ENCODE results near the gene POMGNT2.

The POMGNT2 gene

GRCh38 chr3:43074482-43074881 lies 31.4 kb downstream of the POMGNT2 start:
- TF ChIP-seq, protein P1, sequence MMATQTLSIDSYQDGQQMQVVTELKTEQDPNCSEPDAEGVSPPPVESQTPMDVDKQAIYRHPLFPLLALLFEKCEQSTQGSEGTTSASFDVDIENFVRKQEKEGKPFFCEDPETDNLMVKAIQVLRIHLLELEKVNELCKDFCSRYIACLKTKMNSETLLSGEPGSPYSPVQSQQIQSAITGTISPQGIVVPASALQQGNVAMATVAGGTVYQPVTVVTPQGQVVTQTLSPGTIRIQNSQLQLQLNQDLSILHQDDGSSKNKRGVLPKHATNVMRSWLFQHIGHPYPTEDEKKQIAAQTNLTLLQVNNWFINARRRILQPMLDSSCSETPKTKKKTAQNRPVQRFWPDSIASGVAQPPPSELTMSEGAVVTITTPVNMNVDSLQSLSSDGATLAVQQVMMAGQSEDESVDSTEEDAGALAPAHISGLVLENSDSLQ (IDR thresholded peaks at IDR 0.05), result no peak
- TF ChIP-seq SP1 (IDR thresholded peaks at IDR 0.05), result no peak
- no peak for TF ChIP-seq FOXK2 (IDR thresholded peaks at IDR 0.05)
- TF ChIP-seq ELF4 (IDR thresholded peaks at IDR 0.05), result no peak
- TF ChIP-seq NFRKB (IDR thresholded peaks at IDR 0.05), result no peak
- TF ChIP-seq L3MBTL2 (conservative IDR thresholded peaks at IDR 0.05), result no peak
- TF ChIP-seq TARDBP (IDR thresholded peaks at IDR 0.05), result no peak
- TF ChIP-seq ARNT (IDR thresholded peaks at IDR 0.05), result no peak
- no peak for TF ChIP-seq CTBP1 (IDR thresholded peaks at IDR 0.05; ENCODE audit: borderline replicate concordance)
- no peak for TF ChIP-seq FOXA1 (IDR thresholded peaks at IDR 0.05)
- no peak for TF ChIP-seq ZNF384 (IDR thresholded peaks at IDR 0.05)
- no peak for TF ChIP-seq SUZ12 (IDR thresholded peaks at IDR 0.05)
- TF ChIP-seq FOXM1 (IDR thresholded peaks at IDR 0.05; ENCODE audit: borderline replicate concordance), result no peak
- no peak for TF ChIP-seq LEF1 (IDR thresholded peaks at IDR 0.05; ENCODE audit: borderline replicate concordance)
- no peak for TF ChIP-seq HDGF (IDR thresholded peaks at IDR 0.05; ENCODE audit: borderline replicate concordance)
- POLR2A ChIA-PET, result no interaction called here
- CTCF ChIA-PET, result interaction anchor here (0.7 kb wide), 2 partner anchors 22 to 1860 kb away, joined by 4 read pairs; no protein-coding TSS in a partner anchor
- DNase-seq (ENCODE audit: extremely low spot score), result no peak

GRCh38 chr3:43073836-43074220 lies 32.1 kb downstream of the POMGNT2 start:
- CTCF ChIA-PET, result interaction anchor here (0.7 kb wide), 2 partner anchors 22 to 1859 kb away, joined by 4 read pairs; no protein-coding TSS in a partner anchor
- POLR2A ChIA-PET, result no interaction called here

DNA sequence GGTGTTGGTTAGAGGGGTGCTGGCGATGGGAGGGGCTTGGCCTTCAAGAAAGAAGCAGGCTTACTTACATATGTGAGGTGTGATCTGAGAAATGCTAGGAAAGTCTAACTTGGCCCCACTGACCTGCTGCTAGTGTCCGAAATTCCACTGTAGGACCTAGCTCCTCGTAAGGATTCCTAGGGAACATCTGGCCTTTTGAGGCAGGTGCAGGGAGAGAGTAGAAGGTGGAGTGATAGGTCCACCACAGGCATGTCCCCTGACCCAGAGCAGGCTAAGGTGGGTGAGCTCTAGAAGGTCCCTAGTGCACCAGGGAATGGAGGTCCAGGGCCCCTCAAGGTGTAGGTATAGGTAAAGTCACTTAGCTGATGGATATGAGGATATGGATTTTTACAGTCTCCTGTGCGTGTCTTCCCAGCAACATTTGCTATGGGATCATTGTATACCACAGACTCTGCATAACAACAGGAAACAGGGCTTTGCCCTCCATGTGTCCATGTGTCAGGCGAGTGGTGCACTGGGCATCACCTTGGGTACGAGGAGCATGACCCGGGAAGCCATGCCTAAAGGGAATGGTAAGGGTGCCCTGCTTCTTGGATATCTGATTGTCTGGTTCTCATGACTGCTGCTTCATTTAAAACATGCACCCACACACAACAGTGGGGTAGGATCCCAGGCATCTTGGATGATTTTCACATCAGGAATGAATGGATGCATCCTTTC lies 32.6 kb downstream of the POMGNT2 start:
- no peak for DNase-seq (ENCODE audit: extremely low spot score)
- TF ChIP-seq, protein P1 (IDR thresholded peaks at IDR 0.05), result no peak
- no peak for TF ChIP-seq TARDBP (IDR thresholded peaks at IDR 0.05)
- no peak for TF ChIP-seq NFRKB (IDR thresholded peaks at IDR 0.05)
- TF ChIP-seq SUZ12 (IDR thresholded peaks at IDR 0.05), result no peak
- no peak for TF ChIP-seq FOXK2 (IDR thresholded peaks at IDR 0.05)
- TF ChIP-seq ELF4 (IDR thresholded peaks at IDR 0.05), result no peak
- TF ChIP-seq CTBP1 (IDR thresholded peaks at IDR 0.05; ENCODE audit: borderline replicate concordance), result no peak
- TF ChIP-seq FOXA1 (IDR thresholded peaks at IDR 0.05), result no peak
- TF ChIP-seq BHLHE40 (IDR thresholded peaks at IDR 0.05; ENCODE audit: borderline replicate concordance), result no peak
- no peak for TF ChIP-seq HDGF (IDR thresholded peaks at IDR 0.05; ENCODE audit: borderline replicate concordance)
- TF ChIP-seq LEF1 (IDR thresholded peaks at IDR 0.05; ENCODE audit: borderline replicate concordance), result no peak
- no peak for TF ChIP-seq ARNT (IDR thresholded peaks at IDR 0.05)
- no peak for TF ChIP-seq L3MBTL2 (conservative IDR thresholded peaks at IDR 0.05)
- no peak for TF ChIP-seq ZNF384 (IDR thresholded peaks at IDR 0.05)
- TF ChIP-seq SP1 (IDR thresholded peaks at IDR 0.05), result no peak
- TF ChIP-seq FOXM1 (IDR thresholded peaks at IDR 0.05; ENCODE audit: borderline replicate concordance), result no peak

More at GRCh38 chr3:43073836-43074220, 32.1 kb downstream of the POMGNT2 start:
- TF ChIP-seq LEF1 (IDR thresholded peaks at IDR 0.05; ENCODE audit: borderline replicate concordance) (no peak), ARNT (IDR thresholded peaks at IDR 0.05) (no peak), FOXA1 (IDR thresholded peaks at IDR 0.05) (no peak), ELF4 (IDR thresholded peaks at IDR 0.05) (no peak), CTBP1 (IDR thresholded peaks at IDR 0.05; ENCODE audit: borderline replicate concordance) (no peak), SP1 (IDR thresholded peaks at IDR 0.05) (no peak), FOXM1 (IDR thresholded peaks at IDR 0.05; ENCODE audit: borderline replicate concordance) (no peak), HDGF (IDR thresholded peaks at IDR 0.05; ENCODE audit: borderline replicate concordance) (no peak), ZNF384 (IDR thresholded peaks at IDR 0.05) (no peak), L3MBTL2 (conservative IDR thresholded peaks at IDR 0.05) (no peak), SUZ12 (IDR thresholded peaks at IDR 0.05) (no peak), NFRKB (IDR thresholded peaks at IDR 0.05) (no peak), FOXK2 (IDR thresholded peaks at IDR 0.05) (no peak), BHLHE40 (IDR thresholded peaks at IDR 0.05; ENCODE audit: borderline replicate concordance) (no peak)
- TF ChIP-seq, protein P1 (IDR thresholded peaks at IDR 0.05), result no peak
- no peak for DNase-seq (ENCODE audit: extremely low spot score)

DNA sequence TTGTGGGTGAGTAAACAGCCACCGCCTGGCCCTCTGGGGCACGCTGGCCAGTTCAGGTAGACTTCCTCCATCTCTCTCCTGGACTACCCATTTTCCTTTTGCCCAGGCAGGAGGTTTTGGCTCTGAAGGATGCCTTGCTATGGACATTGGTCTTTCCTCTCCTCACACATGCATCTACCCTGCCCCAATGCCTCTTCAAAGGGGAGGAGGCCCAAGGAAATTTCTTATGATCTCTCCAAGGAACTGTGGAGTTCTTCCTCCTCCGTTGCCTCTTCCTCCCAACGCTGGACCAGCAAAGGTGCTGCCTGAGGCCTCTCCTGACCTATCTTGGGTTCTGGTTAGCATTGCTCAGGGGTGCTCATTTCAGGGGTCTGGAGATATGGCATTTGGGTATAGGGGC lies 33.5 kb downstream of the POMGNT2 start:
- TF ChIP-seq FOXA1 (IDR thresholded peaks at IDR 0.05) (no peak), HDGF (IDR thresholded peaks at IDR 0.05; ENCODE audit: borderline replicate concordance) (no peak), LEF1 (IDR thresholded peaks at IDR 0.05; ENCODE audit: borderline replicate concordance) (no peak), ARNT (IDR thresholded peaks at IDR 0.05) (no peak), L3MBTL2 (conservative IDR thresholded peaks at IDR 0.05) (no peak), FOXM1 (IDR thresholded peaks at IDR 0.05; ENCODE audit: borderline replicate concordance) (no peak), NFRKB (IDR thresholded peaks at IDR 0.05) (no peak), CTBP1 (IDR thresholded peaks at IDR 0.05; ENCODE audit: borderline replicate concordance) (no peak), FOXK2 (IDR thresholded peaks at IDR 0.05) (no peak), ELF4 (IDR thresholded peaks at IDR 0.05) (no peak), SUZ12 (IDR thresholded peaks at IDR 0.05) (no peak), ZNF384 (IDR thresholded peaks at IDR 0.05) (no peak), TARDBP (IDR thresholded peaks at IDR 0.05) (no peak), BHLHE40 (IDR thresholded peaks at IDR 0.05; ENCODE audit: borderline replicate concordance) (no peak), SP1 (IDR thresholded peaks at IDR 0.05) (no peak)
- TF ChIP-seq, protein P1 (IDR thresholded peaks at IDR 0.05), result no peak
- ChIA-PET POLR2A (no interaction called here), CTCF (interaction anchor here (0.7 kb wide), 1 partner anchor 331 kb away, joined by 3 read pairs; no protein-coding TSS in a partner anchor)
- no peak for DNase-seq (ENCODE audit: extremely low spot score)

More for the DNA sequence above, 32.6 kb downstream of the POMGNT2 start:
- CTCF ChIA-PET, result interaction anchor here (0.6 to 0.7 kb wide), 2 partner anchors 111 to 330 kb away, joined by 3 read pairs; no protein-coding TSS in a partner anchor
- POLR2A ChIA-PET, result no interaction called here

Measured in HEK293T (cell line).